ENCODE data around the gene PLA2G4A. TPM values are rescaled to one million over a fixed set of nuclear protein-coding genes. Genes with fewer than 3 reads are reported as not detected.

The PLA2G4A gene
- total and polyA plus RNA-seq, 8 donors: 1.5 to 5.7 (median 2.4) TPM

GRCh38 chr1:186865253-186865652 lies 36.5 kb downstream of the PLA2G4A start:
- WGBS, 2 donors: 67 to 90% methylated on average over 1 of the region's 1 CpG

GRCh38 chr1:186865857-186866256 lies 37.1 kb downstream of the PLA2G4A start:
- TF ChIP-seq CTCF (IDR thresholded peaks at IDR 0.05): no peak
- no peak for FAIRE-seq
- 50 to 55% methylated on average over 3 of the region's 3 CpGs for WGBS, 2 donors

More at GRCh38 chr1:186865253-186865652, 36.5 kb downstream of the PLA2G4A start:
- H3K27me3 ChIP-seq: no peaks in the 10 kb centered on the region
- no peaks in the 10 kb centered on the region for H3K9me3 ChIP-seq
- no peak overlapping the region for H3K27ac ChIP-seq
- no peaks in the 10 kb centered on the region for H3K4me1 ChIP-seq
- intact Hi-C loops (cut with DNase I): no loop called here
- DNase-seq: no peak
- TF ChIP-seq CTCF (IDR thresholded peaks at IDR 0.05): no peak
- H3K4me3 ChIP-seq: no peak overlapping the region
- H3K36me3 ChIP-seq: no peaks in the 10 kb centered on the region
- FAIRE-seq: peak; percentile 5
- ATAC-seq: no peak

GRCh38 chr1:186869526-186870228 lies 40.9 kb downstream of the PLA2G4A start:
- Histone ChIP-seq H3K4me3 (no peak overlapping the region), H3K4me1 (no peaks in the 10 kb centered on the region), H3K27ac (no peak overlapping the region), H3K27me3 (no peaks in the 10 kb centered on the region), H3K9me3 (no peaks in the 10 kb centered on the region), H3K36me3 (no peaks in the 10 kb centered on the region)
- ATAC-seq (no peak), DNase-seq (no peak), FAIRE-seq (no peak)
- intact Hi-C loops (cut with DNase I): no loop called here
- no peak for TF ChIP-seq CTCF (IDR thresholded peaks at IDR 0.05)
- WGBS, 2 donors: 6 to 8% methylated on average over 1 of the region's 1 CpG

More at GRCh38 chr1:186865857-186866256, 37.1 kb downstream of the PLA2G4A start:
- no peak overlapping the region for H3K4me3 ChIP-seq
- ATAC-seq (no peak), DNase-seq (no peak)
- H3K9me3 ChIP-seq: no peaks in the 10 kb centered on the region
- H3K36me3 ChIP-seq: no peaks in the 10 kb centered on the region
- intact Hi-C loops (cut with DNase I): no loop called here
- H3K27me3 ChIP-seq: no peaks in the 10 kb centered on the region
- no peak overlapping the region for H3K27ac ChIP-seq
- no peaks in the 10 kb centered on the region for H3K4me1 ChIP-seq

GRCh38 chr1:186871784-186872183 lies 43.0 kb downstream of the PLA2G4A start:
- Histone ChIP-seq H3K4me3 (no peak overlapping the region), H3K9me3 (no peaks in the 10 kb centered on the region), H3K4me1 (no peaks in the 10 kb centered on the region), H3K27me3 (no peaks in the 10 kb centered on the region), H3K36me3 (no peaks in the 10 kb centered on the region), H3K27ac (no peak overlapping the region)
- TF ChIP-seq CTCF (IDR thresholded peaks at IDR 0.05): no peak
- no peak for DNase-seq
- intact Hi-C loops (cut with DNase I): no loop called here
- WGBS, 2 donors: 49 to 58% methylated on average over 1 of the region's 1 CpG
- no peak for ATAC-seq
- no peak for FAIRE-seq

GRCh38 chr1:186872291-186872690 lies 43.5 kb downstream of the PLA2G4A start:
- H3K27me3 ChIP-seq: no peaks in the 10 kb centered on the region
- ATAC-seq (no peak), DNase-seq (no peak), FAIRE-seq (no peak)
- H3K27ac ChIP-seq: no peak overlapping the region
- 72 to 80% methylated on average over 5 of the region's 5 CpGs for WGBS, 2 donors
- H3K9me3 ChIP-seq: no peaks in the 10 kb centered on the region
- H3K4me1 ChIP-seq: no peaks in the 10 kb centered on the region
- H3K4me3 ChIP-seq: no peak overlapping the region
- no peaks in the 10 kb centered on the region for H3K36me3 ChIP-seq
- intact Hi-C loops (cut with DNase I): no loop called here
- no peak for TF ChIP-seq CTCF (IDR thresholded peaks at IDR 0.05)
